WTC11 (cell line): Measurements from ENCODE around the gene ELOVL6. TPM values are rescaled to one million over a fixed set of nuclear protein-coding genes. Genes with fewer than 3 reads are reported as not detected.

Source experiments
- ATAC-seq: fragments of 200-7000 bp; cut with Tn5 transposase; 2 replicates; pipeline ENCODE4 v1.10.0; 2021; ENCODE audit warnings: mild to moderate bottlenecking, moderate library complexity
- CTCF ChIA-PET: fragments of 300-600 bp; sonication (Branson Sonifier 250); formaldehyde crosslinking; loops from one replicate; lab custom pipeline; 2021; ENCODE audit warnings: antibody characterized with exemption; lab: Charles Lee
- POLR2A ChIA-PET: fragments of 350-600 bp; sonication (Branson Sonifier 250); formaldehyde crosslinking; loops from one replicate; lab custom pipeline; 2021; ENCODE audit warnings: antibody characterized with exemption; lab: Charles Lee
- DNase-seq: peaks from one replicate; pipeline ENCODE4 v3.0.0; 2021; ENCODE audit warnings: low spot score
- H3K27ac Mint-ChIP-seq: 2 replicates; pipeline ENCODE4 v1.8.0; 2021; ENCODE audit warnings: mixed read lengths
- H3K27me3 Mint-ChIP-seq: 2 replicates; pipeline ENCODE4 v1.8.0; 2021; ENCODE audit warnings: low read depth, mild to moderate bottlenecking, moderate library complexity, mixed read lengths
- H3K36me3 Mint-ChIP-seq: 2 replicates; pipeline ENCODE4 v1.8.0; 2021; ENCODE audit warnings: mixed read lengths
- H3K4me1 Mint-ChIP-seq: 2 replicates; pipeline ENCODE4 v1.8.0; 2022; ENCODE audit warnings: mixed read lengths
- H3K4me3 Mint-ChIP-seq: 2 replicates; pipeline ENCODE4 v1.8.0; 2021; ENCODE audit warnings: mild to moderate bottlenecking, moderate library complexity, mixed read lengths
- H3K9me3 Mint-ChIP-seq: 2 replicates; pipeline ENCODE4 v1.8.0; 2021; ENCODE audit warnings: mixed read lengths
- ELF4 ChIP-seq: sonication (generic); formaldehyde crosslinking; IDR thresholded peaks from 2 replicates; pipeline ENCODE4 v1.8.1; 2022; ENCODE audit warnings: low read depth, mild to moderate bottlenecking, moderate library complexity, missing genetic modification reagents
- FOXP1 ChIP-seq: sonication (generic); formaldehyde crosslinking; IDR thresholded peaks from 2 replicates; pipeline ENCODE4 v1.8.0; 2022; ENCODE audit warnings: missing genetic modification reagents, mild to moderate bottlenecking, moderate library complexity, borderline replicate concordance
- GRHL2 ChIP-seq: fragments of 250-450 bp; sonication (Bioruptor Pico); IDR thresholded peaks from 2 replicates; pipeline ENCODE4 v1.8.0; 2022; ENCODE audit warnings: mild to moderate bottlenecking, moderate library complexity; ENCODE audit not compliant: insufficient replicate concordance, severe bottlenecking
- HMGA2 ChIP-seq: fragments of 250-450 bp; sonication (Bioruptor Pico); IDR thresholded peaks from 2 replicates; pipeline ENCODE4 v1.4.0; 2021; ENCODE audit warnings: mild to moderate bottlenecking, moderate library complexity
- KAT7 ChIP-seq: sonication (generic); formaldehyde crosslinking; IDR thresholded peaks from 2 replicates; pipeline ENCODE4 v1.8.1; 2023; ENCODE audit warnings: missing genetic modification reagents, mild to moderate bottlenecking, borderline replicate concordance
- NR2C2 ChIP-seq: sonication (generic); formaldehyde crosslinking; IDR thresholded peaks from 2 replicates; pipeline ENCODE4 v1.8.0; 2022; ENCODE audit warnings: mild to moderate bottlenecking, missing genetic modification reagents
- PRRX2 ChIP-seq: fragments of 250-450 bp; sonication (Bioruptor Pico); IDR thresholded peaks from 2 replicates; pipeline ENCODE4 v1.8.0; 2021; ENCODE audit warnings: mild to moderate bottlenecking
- SMAD4 ChIP-seq: sonication (generic); formaldehyde crosslinking; IDR thresholded peaks from 2 replicates; pipeline ENCODE4 v1.8.0; 2022; ENCODE audit warnings: mild to moderate bottlenecking, missing genetic modification reagents
- SP1 ChIP-seq: sonication (generic); formaldehyde crosslinking; conservative IDR thresholded peaks from 2 replicates; pipeline ENCODE4 v1.8.1; 2022; ENCODE audit warnings: missing genetic modification reagents
- TEAD4 ChIP-seq: sonication (generic); formaldehyde crosslinking; IDR thresholded peaks from 2 replicates; pipeline ENCODE4 v1.8.0; 2022; ENCODE audit warnings: mild to moderate bottlenecking, missing genetic modification reagents
- ZNF317 ChIP-seq: sonication (generic); formaldehyde crosslinking; IDR thresholded peaks from 2 replicates; pipeline ENCODE4 v1.8.1; 2023; ENCODE audit warnings: low read depth, mild to moderate bottlenecking, moderate library complexity, missing genetic modification reagents, borderline replicate concordance
- total RNA-seq: library from RNA; stranded (reverse); gene quantifications from 3 replicates; pipeline ENCODE4 v1.2.3, GENCODE V29; 2021
- TF ChIP-seq, protein P1 (sequence below): sonication (generic); formaldehyde crosslinking; IDR thresholded peaks from 2 replicates; pipeline ENCODE4 v1.8.1; 2023; ENCODE audit warnings: mild to moderate bottlenecking, missing genetic modification reagents
- TF ChIP-seq, protein P2 (sequence below): sonication (generic); formaldehyde crosslinking; IDR thresholded peaks from 2 replicates; pipeline ENCODE4 v1.8.0; 2022; ENCODE audit warnings: mild to moderate bottlenecking, missing genetic modification reagents
- TF ChIP-seq, protein P3 (sequence below): sonication (generic); formaldehyde crosslinking; IDR thresholded peaks from 2 replicates; pipeline ENCODE4 v1.8.1; 2023; ENCODE audit warnings: mild to moderate bottlenecking, missing genetic modification reagents
- TF ChIP-seq, protein P4 (sequence below): sonication (generic); formaldehyde crosslinking; conservative IDR thresholded peaks from 2 replicates; pipeline ENCODE4 v1.8.1; 2022; ENCODE audit warnings: mild to moderate bottlenecking, missing genetic modification reagents
- TF ChIP-seq, protein P5 (sequence below): fragments of 250-450 bp; sonication (Bioruptor Pico); IDR thresholded peaks from 2 replicates; pipeline ENCODE4 v1.9.0; 2021; ENCODE audit warnings: mild to moderate bottlenecking
- TF ChIP-seq, protein P6 (sequence below): fragments of 250-450 bp; sonication (Bioruptor Pico); IDR thresholded peaks from 2 replicates; pipeline ENCODE4 v1.9.0; 2021; ENCODE audit warnings: mild to moderate bottlenecking
- TF ChIP-seq, protein P7 (sequence below): fragments of 250-450 bp; sonication (Bioruptor Pico); IDR thresholded peaks from 2 replicates; pipeline ENCODE4 v1.8.0; 2021; ENCODE audit warnings: mild to moderate bottlenecking
- TF ChIP-seq, protein P8 (sequence below): sonication (generic); formaldehyde crosslinking; IDR thresholded peaks from 2 replicates; pipeline ENCODE4 v1.8.1; 2023; ENCODE audit warnings: mild to moderate bottlenecking, missing genetic modification reagents, moderate library complexity
- TF ChIP-seq, protein P9 (sequence below): sonication (generic); formaldehyde crosslinking; IDR thresholded peaks from 2 replicates; pipeline ENCODE4 v1.8.1; 2022; ENCODE audit warnings: low read depth, missing genetic modification reagents, borderline replicate concordance

Gene ELOVL6
- total RNA-seq, 1 experiment from 2014 or later, result 87.4 TPM

DNA sequence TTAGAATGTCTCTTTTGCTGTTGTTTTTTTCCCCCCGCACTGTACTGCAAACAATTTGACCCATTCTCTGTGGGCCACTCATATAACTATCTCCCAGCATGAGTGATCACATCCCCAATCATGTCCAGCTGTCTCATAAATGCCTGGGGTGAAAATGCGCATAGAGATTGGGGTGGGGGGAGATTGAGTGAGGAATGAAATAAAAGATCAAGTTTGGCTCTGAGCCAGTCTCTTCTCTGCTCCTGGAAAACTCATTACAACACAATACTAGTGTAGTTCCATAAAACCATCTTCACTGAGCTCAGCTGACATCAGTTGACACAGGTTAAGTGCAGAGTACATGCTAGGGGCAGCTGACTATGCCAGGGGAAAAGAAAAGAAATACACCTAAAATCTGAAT lies 188.9 kb downstream of the ELOVL6 start:
- no peaks in the 10 kb centered on the region for H3K36me3 Mint-ChIP-seq
- H3K27me3 Mint-ChIP-seq, result no peaks in the 10 kb centered on the region
- peaks cover 8% of the 10 kb centered on the region for H3K4me1 Mint-ChIP-seq
- ChIA-PET POLR2A (no interaction called here), CTCF (interaction anchor here (1.7 kb wide), 1 partner anchor 10 kb away, joined by 4 read pairs; no protein-coding TSS in a partner anchor)
- H3K9me3 Mint-ChIP-seq, result no peaks in the 10 kb centered on the region
- H3K27ac Mint-ChIP-seq, result no peak overlapping the region
- H3K4me3 Mint-ChIP-seq, result no peak overlapping the region
- TF ChIP-seq, protein P1, sequence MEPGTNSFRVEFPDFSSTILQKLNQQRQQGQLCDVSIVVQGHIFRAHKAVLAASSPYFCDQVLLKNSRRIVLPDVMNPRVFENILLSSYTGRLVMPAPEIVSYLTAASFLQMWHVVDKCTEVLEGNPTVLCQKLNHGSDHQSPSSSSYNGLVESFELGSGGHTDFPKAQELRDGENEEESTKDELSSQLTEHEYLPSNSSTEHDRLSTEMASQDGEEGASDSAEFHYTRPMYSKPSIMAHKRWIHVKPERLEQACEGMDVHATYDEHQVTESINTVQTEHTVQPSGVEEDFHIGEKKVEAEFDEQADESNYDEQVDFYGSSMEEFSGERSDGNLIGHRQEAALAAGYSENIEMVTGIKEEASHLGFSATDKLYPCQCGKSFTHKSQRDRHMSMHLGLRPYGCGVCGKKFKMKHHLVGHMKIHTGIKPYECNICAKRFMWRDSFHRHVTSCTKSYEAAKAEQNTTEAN, result no peak
- TF ChIP-seq, protein P2, sequence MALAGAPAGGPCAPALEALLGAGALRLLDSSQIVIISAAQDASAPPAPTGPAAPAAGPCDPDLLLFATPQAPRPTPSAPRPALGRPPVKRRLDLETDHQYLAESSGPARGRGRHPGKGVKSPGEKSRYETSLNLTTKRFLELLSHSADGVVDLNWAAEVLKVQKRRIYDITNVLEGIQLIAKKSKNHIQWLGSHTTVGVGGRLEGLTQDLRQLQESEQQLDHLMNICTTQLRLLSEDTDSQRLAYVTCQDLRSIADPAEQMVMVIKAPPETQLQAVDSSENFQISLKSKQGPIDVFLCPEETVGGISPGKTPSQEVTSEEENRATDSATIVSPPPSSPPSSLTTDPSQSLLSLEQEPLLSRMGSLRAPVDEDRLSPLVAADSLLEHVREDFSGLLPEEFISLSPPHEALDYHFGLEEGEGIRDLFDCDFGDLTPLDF (CRISPR knock-in tag), result no peak
- TF ChIP-seq SP1 (CRISPR knock-in tag) (no peak), PRRX2 (CRISPR knock-in tag) (no peak), SMAD4 (no peak), TEAD4 (CRISPR knock-in tag) (no peak)
- no peak for ATAC-seq
- DNase-seq, result no peak

DNA sequence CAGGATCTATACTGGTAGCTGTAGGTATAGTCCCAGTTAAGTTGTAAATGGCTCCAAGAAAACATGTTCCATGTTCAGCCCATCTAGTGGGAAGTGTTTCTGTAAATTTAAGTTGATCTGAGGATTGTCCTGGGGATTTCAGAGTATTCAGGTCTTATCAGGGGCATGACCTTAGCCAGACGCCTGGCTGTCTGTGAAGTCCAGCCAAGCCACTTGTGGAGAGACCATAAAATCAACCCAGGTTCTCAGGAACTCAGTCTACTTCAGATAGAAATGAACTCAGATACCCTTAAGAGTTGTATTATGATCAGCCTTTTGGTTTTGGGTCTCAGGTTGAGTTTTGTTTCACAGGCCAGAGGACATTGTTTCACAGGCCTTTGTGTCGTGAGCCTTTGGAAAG lies 189.9 kb downstream of the ELOVL6 start:
- no peak for ATAC-seq
- DNase-seq, result no peak
- Mint-ChIP-seq H3K9me3 (no peaks in the 10 kb centered on the region), H3K27ac (no peak overlapping the region), H3K4me1 (peaks cover 7% of the 10 kb centered on the region), H3K4me3 (no peak overlapping the region), H3K36me3 (no peaks in the 10 kb centered on the region), H3K27me3 (no peaks in the 10 kb centered on the region)
- CTCF ChIA-PET, result interaction anchor here (1.7 kb wide), 1 partner anchor 9 kb away, joined by 4 read pairs; no protein-coding TSS in a partner anchor
- TF ChIP-seq HMGA2 (CRISPR knock-in tag) (no peak), FOXP1 (no peak), GRHL2 (no peak), NR2C2 (CRISPR knock-in tag) (no peak), ZNF317 (CRISPR knock-in tag) (no peak)
- TF ChIP-seq, protein P3, sequence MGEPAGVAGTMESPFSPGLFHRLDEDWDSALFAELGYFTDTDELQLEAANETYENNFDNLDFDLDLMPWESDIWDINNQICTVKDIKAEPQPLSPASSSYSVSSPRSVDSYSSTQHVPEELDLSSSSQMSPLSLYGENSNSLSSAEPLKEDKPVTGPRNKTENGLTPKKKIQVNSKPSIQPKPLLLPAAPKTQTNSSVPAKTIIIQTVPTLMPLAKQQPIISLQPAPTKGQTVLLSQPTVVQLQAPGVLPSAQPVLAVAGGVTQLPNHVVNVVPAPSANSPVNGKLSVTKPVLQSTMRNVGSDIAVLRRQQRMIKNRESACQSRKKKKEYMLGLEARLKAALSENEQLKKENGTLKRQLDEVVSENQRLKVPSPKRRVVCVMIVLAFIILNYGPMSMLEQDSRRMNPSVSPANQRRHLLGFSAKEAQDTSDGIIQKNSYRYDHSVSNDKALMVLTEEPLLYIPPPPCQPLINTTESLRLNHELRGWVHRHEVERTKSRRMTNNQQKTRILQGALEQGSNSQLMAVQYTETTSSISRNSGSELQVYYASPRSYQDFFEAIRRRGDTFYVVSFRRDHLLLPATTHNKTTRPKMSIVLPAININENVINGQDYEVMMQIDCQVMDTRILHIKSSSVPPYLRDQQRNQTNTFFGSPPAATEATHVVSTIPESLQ (CRISPR knock-in tag), result no peak
- TF ChIP-seq, protein P4, sequence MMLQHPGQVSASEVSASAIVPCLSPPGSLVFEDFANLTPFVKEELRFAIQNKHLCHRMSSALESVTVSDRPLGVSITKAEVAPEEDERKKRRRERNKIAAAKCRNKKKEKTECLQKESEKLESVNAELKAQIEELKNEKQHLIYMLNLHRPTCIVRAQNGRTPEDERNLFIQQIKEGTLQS, result no peak
- TF ChIP-seq, protein P5, sequence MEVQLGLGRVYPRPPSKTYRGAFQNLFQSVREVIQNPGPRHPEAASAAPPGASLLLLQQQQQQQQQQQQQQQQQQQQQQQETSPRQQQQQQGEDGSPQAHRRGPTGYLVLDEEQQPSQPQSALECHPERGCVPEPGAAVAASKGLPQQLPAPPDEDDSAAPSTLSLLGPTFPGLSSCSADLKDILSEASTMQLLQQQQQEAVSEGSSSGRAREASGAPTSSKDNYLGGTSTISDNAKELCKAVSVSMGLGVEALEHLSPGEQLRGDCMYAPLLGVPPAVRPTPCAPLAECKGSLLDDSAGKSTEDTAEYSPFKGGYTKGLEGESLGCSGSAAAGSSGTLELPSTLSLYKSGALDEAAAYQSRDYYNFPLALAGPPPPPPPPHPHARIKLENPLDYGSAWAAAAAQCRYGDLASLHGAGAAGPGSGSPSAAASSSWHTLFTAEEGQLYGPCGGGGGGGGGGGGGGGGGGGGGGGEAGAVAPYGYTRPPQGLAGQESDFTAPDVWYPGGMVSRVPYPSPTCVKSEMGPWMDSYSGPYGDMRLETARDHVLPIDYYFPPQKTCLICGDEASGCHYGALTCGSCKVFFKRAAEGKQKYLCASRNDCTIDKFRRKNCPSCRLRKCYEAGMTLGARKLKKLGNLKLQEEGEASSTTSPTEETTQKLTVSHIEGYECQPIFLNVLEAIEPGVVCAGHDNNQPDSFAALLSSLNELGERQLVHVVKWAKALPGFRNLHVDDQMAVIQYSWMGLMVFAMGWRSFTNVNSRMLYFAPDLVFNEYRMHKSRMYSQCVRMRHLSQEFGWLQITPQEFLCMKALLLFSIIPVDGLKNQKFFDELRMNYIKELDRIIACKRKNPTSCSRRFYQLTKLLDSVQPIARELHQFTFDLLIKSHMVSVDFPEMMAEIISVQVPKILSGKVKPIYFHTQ (CRISPR knock-in tag), result no peak
- TF ChIP-seq, protein P6, sequence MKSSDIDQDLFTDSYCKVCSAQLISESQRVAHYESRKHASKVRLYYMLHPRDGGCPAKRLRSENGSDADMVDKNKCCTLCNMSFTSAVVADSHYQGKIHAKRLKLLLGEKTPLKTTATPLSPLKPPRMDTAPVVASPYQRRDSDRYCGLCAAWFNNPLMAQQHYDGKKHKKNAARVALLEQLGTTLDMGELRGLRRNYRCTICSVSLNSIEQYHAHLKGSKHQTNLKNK (CRISPR knock-in tag), result no peak
- POLR2A ChIA-PET, result no interaction called here

DNA sequence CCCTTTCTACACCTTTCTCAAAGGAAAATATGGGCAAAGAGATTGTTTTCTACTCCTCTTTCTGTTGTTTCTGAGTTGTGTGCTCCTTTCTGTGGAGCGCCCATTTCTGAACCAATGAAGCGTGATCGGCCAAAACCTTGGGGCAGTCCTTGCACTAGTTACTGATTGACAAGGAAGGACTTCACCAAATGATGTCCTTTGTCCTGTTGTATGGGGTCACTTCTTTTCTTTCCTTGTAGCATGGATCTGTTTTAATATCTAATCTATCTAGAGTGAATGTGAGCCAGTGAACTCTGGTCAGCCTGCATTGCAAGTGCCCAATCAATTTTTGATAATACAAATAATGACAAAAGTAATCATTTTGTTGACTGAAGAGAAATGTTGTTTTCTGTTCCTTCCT lies 191.2 kb downstream of the ELOVL6 start:
- H3K9me3 Mint-ChIP-seq, result no peaks in the 10 kb centered on the region
- POLR2A ChIA-PET, result no interaction called here
- CTCF ChIA-PET, result interaction anchor here (1.8 kb wide), 1 partner anchor 43 kb away, joined by 5 read pairs; no protein-coding TSS in a partner anchor
- H3K36me3 Mint-ChIP-seq, result no peaks in the 10 kb centered on the region
- DNase-seq (no peak), ATAC-seq (no peak)
- no peak overlapping the region for H3K4me3 Mint-ChIP-seq
- peaks cover 4% of the 10 kb centered on the region for H3K4me1 Mint-ChIP-seq
- no peaks in the 10 kb centered on the region for H3K27me3 Mint-ChIP-seq
- H3K27ac Mint-ChIP-seq, result no peak overlapping the region
- TF ChIP-seq PRRX2 (CRISPR knock-in tag) (no peak), KAT7 (no peak), ELF4 (CRISPR knock-in tag) (no peak)
- TF ChIP-seq, protein P7, sequence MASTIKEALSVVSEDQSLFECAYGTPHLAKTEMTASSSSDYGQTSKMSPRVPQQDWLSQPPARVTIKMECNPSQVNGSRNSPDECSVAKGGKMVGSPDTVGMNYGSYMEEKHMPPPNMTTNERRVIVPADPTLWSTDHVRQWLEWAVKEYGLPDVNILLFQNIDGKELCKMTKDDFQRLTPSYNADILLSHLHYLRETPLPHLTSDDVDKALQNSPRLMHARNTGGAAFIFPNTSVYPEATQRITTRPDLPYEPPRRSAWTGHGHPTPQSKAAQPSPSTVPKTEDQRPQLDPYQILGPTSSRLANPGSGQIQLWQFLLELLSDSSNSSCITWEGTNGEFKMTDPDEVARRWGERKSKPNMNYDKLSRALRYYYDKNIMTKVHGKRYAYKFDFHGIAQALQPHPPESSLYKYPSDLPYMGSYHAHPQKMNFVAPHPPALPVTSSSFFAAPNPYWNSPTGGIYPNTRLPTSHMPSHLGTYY (CRISPR knock-in tag), result no peak
- TF ChIP-seq, protein P8, sequence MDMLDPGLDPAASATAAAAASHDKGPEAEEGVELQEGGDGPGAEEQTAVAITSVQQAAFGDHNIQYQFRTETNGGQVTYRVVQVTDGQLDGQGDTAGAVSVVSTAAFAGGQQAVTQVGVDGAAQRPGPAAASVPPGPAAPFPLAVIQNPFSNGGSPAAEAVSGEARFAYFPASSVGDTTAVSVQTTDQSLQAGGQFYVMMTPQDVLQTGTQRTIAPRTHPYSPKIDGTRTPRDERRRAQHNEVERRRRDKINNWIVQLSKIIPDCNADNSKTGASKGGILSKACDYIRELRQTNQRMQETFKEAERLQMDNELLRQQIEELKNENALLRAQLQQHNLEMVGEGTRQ, result no peak
- TF ChIP-seq, protein P6 (CRISPR knock-in tag), result no peak
- TF ChIP-seq, protein P9, sequence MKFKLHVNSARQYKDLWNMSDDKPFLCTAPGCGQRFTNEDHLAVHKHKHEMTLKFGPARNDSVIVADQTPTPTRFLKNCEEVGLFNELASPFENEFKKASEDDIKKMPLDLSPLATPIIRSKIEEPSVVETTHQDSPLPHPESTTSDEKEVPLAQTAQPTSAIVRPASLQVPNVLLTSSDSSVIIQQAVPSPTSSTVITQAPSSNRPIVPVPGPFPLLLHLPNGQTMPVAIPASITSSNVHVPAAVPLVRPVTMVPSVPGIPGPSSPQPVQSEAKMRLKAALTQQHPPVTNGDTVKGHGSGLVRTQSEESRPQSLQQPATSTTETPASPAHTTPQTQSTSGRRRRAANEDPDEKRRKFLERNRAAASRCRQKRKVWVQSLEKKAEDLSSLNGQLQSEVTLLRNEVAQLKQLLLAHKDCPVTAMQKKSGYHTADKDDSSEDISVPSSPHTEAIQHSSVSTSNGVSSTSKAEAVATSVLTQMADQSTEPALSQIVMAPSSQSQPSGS (CRISPR knock-in tag), result no peak
